HPDE6-E6E7 (cell line): ENCODE results near the gene CTDSPL.

Source experiments
- DNase-seq: peaks from one replicate; pipeline ENCODE4 v3.0.0; 2011; ENCODE audit warnings: missing footprints; ENCODE audit errors: extremely low spot score

CTDSPL gene

DNA sequence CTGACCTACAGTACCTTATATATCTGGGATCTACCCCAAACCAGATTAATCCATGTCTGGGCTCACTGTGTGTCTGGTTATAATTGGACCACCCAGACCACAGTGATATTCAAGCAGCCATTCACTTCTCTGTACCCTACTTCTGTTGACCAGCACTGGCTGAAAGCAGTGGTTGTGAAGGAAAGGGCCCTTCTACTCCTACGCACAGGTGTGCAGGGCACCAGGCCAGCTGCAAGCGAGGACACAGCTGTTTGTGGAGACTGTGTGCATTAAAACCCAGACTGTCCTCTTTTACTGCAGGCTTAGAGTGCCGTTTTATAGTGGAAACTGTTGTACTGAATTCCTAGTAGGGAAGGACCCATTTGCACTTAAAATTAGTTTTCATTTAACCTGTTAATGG, 29.5 kb downstream of the CTDSPL start:
- no peak for DNase-seq

- DNase-seq, result no peak
Observed at GRCh38 chr3:37892927-37893600, 31.4 kb downstream of the CTDSPL start.

DNA sequence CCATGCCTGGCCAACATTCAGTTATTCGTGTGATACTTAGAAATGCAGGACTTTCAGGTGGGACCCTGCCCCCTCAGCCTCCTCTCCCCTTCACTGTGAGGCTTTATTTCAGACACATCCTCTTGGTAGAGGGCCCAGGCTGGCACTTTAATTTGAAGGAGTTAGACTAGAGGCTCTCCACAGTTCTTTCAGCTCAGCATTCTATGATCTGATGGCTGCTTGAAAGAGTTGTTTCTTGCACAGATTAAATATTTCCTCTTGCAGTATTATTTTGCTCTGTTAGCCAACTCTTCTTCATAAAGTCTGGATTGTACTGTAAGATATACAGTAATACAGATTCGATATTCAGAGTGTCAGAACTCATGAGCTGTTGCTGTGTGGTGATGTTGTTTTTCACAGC, 35.1 kb downstream of the CTDSPL start:
- no peak for DNase-seq

DNA sequence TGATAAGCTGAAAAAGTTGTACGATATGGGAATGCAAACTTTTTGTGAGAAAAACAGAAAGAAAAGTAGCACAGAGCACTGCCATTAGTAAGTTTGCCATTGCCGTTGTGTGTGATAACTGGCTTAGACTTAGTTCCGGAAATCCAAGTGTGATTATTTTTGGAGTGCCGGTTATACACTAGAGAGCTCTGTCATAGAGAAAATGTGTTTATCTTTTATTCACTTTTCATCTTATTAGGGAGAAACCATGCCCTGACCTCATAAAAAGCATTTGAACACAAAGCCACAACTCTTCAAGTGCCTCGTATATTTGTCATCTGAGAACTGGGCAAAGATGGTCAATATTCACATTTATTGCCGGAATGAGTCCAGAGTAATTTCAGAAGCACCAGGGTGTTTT, 36.1 kb downstream of the CTDSPL start:
- no peak for DNase-seq

DNA sequence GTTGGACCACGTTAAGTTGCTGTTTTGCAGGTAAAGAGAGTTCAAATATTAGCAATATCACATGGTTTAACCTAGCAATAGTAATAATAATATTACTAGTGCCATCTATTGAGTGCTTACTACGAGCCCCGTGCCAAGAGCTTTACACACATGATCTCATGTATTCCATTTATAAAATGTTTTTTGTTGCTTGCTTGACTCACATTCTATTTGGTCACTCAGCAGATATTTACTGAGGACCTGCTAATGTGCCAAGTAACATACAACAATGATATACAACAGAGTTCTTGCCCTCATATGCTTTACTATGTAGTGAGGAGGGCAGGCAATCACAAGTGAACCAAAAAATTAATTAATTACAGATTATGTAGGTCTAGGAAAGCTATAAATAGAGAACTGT, 36.7 kb downstream of the CTDSPL start:
- DNase-seq, result no peak

DNA sequence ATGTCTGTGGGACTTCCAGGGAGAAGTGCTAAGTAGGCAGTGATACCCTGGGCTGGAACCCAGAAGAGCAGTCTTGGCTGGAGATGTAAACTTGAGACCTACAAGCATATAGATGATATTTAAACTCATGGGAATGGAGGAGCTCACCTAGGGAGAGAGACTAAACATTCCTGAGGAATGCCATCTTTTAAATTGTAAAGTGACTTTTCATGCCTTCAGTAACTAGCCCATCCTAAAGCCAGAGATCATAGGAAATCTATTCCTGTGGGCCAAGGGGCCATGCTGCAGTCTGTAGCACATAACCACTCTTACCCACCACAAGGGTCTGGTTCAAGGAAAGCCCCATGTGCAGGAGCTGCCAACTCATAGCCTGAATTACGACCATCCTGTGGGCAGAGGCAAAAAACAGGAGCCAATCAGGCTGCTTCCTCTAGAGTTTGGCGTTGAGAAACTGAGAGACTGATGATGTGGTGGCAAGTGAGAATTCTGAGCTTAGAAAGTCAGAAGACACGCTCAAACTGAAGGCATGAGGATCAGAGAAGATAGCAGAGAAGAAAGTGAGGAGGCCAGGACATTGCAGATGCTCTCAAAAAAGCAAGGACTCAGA, 37.5 kb downstream of the CTDSPL start:
- no peak for DNase-seq

DNA sequence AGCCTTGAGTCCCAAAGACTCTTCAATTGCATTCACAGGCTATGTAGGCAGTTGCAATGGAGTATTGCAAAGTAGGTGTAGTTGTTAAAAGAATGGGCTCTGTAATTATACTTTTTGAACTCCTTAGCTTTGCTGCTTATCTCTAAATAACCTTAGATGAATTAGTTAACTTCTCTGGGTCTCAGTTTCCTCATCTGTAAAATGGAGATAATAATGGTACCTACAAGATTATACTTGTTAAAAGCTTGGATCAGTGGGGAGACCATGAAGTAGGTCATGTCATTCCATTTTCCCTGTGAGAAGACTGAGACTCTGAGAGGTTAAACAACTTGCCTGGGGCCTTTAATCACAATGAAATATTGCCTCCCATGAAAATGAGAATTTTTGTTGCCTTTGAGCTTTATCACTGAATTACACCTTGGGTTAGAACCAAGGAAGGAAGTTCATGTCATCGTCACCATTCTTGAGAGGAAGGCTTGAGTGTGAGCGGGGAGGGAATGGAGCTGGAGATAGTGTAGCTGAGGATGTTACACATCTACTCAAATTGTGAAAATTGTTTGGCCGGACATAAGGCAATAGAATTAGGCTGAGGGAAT, 38.1 kb downstream of the CTDSPL start:
- no peak for DNase-seq

DNA sequence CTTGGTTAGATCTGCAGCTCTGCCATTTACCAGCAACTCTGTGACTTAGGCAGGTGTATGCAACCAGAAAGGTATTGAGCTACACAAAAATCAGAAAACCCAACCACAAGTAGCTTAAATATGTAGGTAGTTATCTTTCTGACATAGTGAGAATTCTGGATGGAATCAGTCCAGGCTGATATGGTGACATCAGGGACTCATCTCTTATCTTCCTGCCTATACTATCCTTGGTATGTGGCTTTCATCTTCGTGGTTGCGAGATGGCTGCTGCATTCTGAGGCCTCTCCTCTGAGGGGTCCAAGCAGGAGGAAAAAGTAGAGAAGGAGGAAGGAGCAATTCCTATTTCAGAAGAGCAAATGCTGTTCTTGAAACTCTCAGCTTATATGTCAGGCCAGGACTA, 40.0 kb downstream of the CTDSPL start:
- no peak for DNase-seq

- no peak for DNase-seq
Observed at GRCh38 chr3:37902674-37903073, 41.0 kb downstream of the CTDSPL start.

DNA sequence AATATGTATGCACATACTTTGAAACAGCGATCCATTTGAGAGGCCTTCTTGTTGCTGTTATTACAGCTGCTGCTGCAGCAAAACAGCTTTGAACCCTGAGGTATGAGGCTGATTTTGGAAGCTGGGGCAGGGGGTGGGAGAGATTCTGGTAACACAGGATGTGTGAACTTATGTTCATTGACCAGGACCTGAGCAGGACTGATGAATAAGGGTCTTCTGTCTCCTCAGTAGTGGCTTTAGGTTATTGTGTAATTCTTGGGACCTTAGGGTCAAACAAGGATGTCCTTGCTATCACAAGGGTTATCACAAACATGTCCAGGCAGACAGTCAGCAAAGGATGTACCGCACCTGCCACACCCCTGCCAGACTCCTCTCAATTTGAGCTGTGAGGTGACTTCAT, 41.6 kb downstream of the CTDSPL start:
- no peak for DNase-seq

- no peak for DNase-seq
Observed at GRCh38 chr3:37903734-37904133, 42.1 kb downstream of the CTDSPL start.

GRCh38 chr3:37904601-37905000, 42.9 kb downstream of the CTDSPL start:
- no peak for DNase-seq

- DNase-seq, result no peak
Observed at GRCh38 chr3:37905346-37905745, 43.7 kb downstream of the CTDSPL start.

DNA sequence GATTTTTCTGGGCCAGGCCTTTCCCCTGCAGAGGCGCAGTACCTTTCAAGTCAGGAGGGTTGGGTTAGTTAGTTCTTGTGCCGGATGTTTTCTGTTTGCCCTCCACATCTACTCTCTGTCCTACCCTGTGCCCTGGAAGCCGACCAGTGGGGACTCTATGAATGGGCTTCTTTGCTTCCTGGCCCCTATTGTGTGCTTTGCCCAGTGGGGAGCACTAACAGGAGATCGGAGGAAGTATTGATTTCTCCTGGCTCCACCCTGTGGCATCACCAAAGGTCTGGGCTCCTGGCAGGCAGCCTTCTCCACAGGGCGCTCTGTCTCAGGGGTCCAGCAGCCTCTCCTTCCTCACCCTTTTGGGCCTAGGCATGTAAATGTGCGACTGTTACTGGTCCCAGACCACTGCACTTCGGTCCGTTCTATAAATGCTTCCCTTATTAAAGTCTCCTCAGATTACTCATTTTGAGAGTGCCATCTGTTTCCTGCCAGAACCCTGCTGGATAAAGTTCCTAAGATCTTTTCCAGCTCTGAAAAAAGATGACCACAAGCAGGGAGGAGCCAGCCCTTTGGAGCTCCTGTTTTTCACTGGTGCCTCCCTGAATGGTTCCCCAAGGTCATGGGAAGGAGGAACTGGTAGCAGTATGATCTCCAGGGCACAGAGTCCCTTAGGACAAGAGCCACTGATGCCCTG, 44.5 kb downstream of the CTDSPL start:
- no peak for DNase-seq

GRCh38 chr3:37906734-37907282, 45.1 kb downstream of the CTDSPL start:
- DNase-seq, result no peak

- no peak for DNase-seq
Observed at GRCh38 chr3:37907371-37907770, 45.7 kb downstream of the CTDSPL start.

GRCh38 chr3:37907906-37908305, 46.2 kb downstream of the CTDSPL start:
- no peak for DNase-seq

GRCh38 chr3:37909067-37909911, 47.6 kb downstream of the CTDSPL start:
- DNase-seq, result no peak

DNA sequence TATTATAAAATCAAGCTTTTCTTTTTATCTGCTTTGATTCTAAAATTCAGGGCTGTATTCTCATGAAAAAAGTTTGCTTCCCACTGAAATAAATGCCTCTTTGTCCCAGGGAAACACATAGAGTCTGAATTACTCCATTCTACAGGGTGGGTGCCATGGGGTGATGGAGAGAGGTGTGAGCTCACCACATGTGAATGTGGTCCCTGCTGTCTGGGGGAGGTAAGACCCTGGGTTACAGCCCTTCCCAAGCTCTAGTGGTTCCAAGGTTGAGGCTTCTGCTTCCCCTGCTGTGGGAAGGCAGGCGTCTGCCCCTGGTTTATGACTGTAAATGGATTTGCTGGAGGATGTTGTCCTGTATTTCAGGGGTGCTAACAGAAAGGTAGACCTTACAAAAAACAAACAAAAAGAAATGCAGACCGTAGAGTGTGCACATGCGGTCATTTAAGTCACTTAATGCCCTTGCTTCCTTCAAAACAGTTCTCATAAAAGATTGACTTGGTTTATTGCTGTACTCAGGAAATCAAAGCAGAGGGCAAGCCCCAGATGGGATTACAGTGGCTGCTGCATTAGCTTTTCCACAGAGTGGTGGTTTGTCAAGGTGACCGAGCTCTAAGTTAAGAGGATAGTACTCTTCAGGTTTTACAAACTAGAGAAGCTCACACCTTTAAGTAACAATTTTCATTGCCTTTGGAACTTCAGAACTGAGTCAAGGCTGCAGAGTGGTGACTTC, 49.2 kb downstream of the CTDSPL start:
- DNase-seq, result no peak

DNA sequence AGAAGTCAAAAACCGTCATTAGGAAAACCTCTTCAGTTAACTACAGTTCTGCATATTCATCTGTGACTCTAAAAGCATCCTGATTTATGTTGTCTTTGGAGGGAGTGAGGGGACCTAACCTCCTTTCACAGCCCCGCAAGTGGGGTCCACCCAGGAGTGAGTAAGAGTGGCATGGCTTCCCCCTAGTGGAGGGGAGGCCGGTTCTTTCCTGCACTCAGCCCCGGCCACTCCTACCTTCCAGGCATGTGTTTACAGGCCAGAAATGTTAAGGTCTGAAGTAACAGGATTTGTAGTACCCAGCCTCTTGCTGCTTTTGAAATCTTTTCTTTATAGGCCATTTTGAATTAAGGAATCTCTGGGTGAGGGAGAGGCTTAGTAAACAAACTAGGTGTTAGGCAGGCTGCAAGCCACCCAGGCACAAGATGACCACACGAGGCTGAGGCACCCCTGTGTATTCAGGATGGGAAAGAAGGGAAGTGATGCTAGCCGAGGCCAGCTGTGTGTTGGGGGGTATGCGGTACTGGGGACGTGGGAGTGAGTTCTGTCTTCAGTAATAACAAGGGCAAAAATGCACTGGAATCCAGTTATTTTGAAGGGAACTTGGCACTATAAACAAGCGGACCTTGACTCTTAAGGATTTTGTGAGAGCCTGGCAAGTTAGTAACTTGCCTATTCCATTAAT, 50.5 kb downstream of the CTDSPL start:
- DNase-seq, result no peak
